MM.1S (cell line): ENCODE results near the gene C3orf62.
"Not testable (repeated sequence)": the region's sequence is repeated elsewhere in the genome, so short reads cannot be mapped to it uniquely, and the experiment has no call there.

Experiments used
- DNase-seq: peaks from one replicate; pipeline ENCODE4 v3.0.0-alpha.2; 2015
- H2AFZ ChIP-seq: fragments of 300-600 bp; sonication (generic); 2 replicates; pipeline ENCODE4 v1.6.0; 2016; ENCODE audit warnings: antibody characterized with exemption, low read length
- H3F3A ChIP-seq: fragments of 300-600 bp; sonication (generic); 2 replicates; pipeline ENCODE4 v1.6.1; 2016; ENCODE audit warnings: mild to moderate bottlenecking, antibody characterized with exemption, low read length, moderate library complexity, mixed read lengths; ENCODE audit not compliant: insufficient read depth
- H3K27ac ChIP-seq: fragments of 300-600 bp; sonication (generic); 2 replicates; pipeline ENCODE4 v1.5.1; 2016; ENCODE audit warnings: mild to moderate bottlenecking, low read length
- H3K27me3 ChIP-seq: fragments of 300-600 bp; sonication (generic); replicated peaks from 2 replicates; pipeline ENCODE4 v1.6.0; 2016; ENCODE audit warnings: low read length; ENCODE audit not compliant: insufficient read depth
- H3K36me3 ChIP-seq: fragments of 300-600 bp; sonication (generic); replicated peaks from 2 replicates; pipeline ENCODE4 v1.6.1; 2016; ENCODE audit warnings: mild to moderate bottlenecking, low read length, mixed read lengths; ENCODE audit not compliant: insufficient read depth
- H3K4me1 ChIP-seq: fragments of 300-600 bp; sonication (generic); 2 replicates; pipeline ENCODE4 v1.6.1; 2016; ENCODE audit warnings: low read length, mixed read lengths
- H3K4me2 ChIP-seq: fragments of 300-600 bp; sonication (generic); 2 replicates; pipeline ENCODE4 v1.6.0; 2016; ENCODE audit warnings: low read depth, low read length
- H3K4me3 ChIP-seq: fragments of 300-600 bp; sonication (generic); 2 replicates; pipeline ENCODE4 v1.5.1; 2016; ENCODE audit warnings: low read length, mixed read lengths
- H3K79me2 ChIP-seq: fragments of 300-600 bp; sonication (generic); 2 replicates; pipeline ENCODE4 v1.6.1; 2016; ENCODE audit warnings: mixed run types, low read length, mixed read lengths
- H3K9ac ChIP-seq: fragments of 300-600 bp; sonication (generic); 2 replicates; pipeline ENCODE4 v1.6.1; 2016; ENCODE audit warnings: low read length, mixed read lengths
- H3K9me2 ChIP-seq: fragments of 300-600 bp; sonication (generic); replicated peaks from 2 replicates; pipeline ENCODE4 v1.6.1; 2016; ENCODE audit warnings: mild to moderate bottlenecking, low read length, mixed read lengths; ENCODE audit not compliant: insufficient read depth
- H3K9me3 ChIP-seq: fragments of 300-600 bp; sonication (generic); replicated peaks from 2 replicates; pipeline ENCODE4 v1.6.1; 2016; ENCODE audit warnings: mild to moderate bottlenecking, low read length, mixed read lengths; ENCODE audit not compliant: insufficient read depth
- H4K20me1 ChIP-seq: fragments of 300-600 bp; sonication (generic); 2 replicates; pipeline ENCODE4 v1.6.1; 2016; ENCODE audit warnings: mild to moderate bottlenecking, low read length, moderate library complexity, mixed read lengths; ENCODE audit not compliant: insufficient read depth
- EZH2 ChIP-seq: fragments of 300-600 bp; sonication (generic); optimal IDR thresholded peaks from 2 replicates; pipeline ENCODE3; 2017; ENCODE audit warnings: low read depth, mild to moderate bottlenecking, antibody characterized with exemption, low read length, mixed read lengths
- EZH2phosphoT487 ChIP-seq: fragments of 300-600 bp; sonication (generic); IDR thresholded peaks from 2 replicates; pipeline ENCODE4 v1.6.1; 2018; ENCODE audit warnings: antibody characterized with exemption, low read length
- TF ChIP-seq, protein P1 (sequence below): fragments of 300-600 bp; sonication (generic); IDR thresholded peaks from 2 replicates; pipeline ENCODE4 v1.5.1; 2016; ENCODE audit warnings: antibody characterized with exemption, low read length, mixed read lengths

The C3orf62 gene

DNA sequence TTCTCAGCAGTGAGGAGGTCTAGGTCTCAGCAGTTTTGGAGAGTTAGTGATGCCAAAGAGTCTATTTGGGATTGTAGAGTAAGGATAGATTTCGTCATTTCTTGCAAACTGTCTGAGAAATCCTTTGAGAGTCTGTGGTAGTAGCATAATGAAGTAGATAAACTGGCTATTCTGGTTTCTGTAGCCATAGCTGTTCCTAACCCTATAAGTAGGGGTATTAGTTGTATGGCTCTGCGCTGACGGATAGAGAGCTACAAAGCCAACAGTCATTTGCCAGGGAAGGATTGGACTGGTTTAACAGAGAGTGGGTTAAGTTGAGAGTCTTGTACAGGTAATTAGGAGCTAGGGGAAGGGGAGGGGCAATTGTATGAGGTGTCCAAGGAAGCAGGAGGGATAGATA, 55.0 kb downstream of the C3orf62 start:
- H3K9me3 ChIP-seq = no peaks in the 10 kb centered on the region
- no peaks in the 10 kb centered on the region for H3K79me2 ChIP-seq
- no peaks in the 10 kb centered on the region for H3F3A ChIP-seq
- no peak for TF ChIP-seq EZH2phosphoT487
- no peak for TF ChIP-seq EZH2
- TF ChIP-seq, protein P1, sequence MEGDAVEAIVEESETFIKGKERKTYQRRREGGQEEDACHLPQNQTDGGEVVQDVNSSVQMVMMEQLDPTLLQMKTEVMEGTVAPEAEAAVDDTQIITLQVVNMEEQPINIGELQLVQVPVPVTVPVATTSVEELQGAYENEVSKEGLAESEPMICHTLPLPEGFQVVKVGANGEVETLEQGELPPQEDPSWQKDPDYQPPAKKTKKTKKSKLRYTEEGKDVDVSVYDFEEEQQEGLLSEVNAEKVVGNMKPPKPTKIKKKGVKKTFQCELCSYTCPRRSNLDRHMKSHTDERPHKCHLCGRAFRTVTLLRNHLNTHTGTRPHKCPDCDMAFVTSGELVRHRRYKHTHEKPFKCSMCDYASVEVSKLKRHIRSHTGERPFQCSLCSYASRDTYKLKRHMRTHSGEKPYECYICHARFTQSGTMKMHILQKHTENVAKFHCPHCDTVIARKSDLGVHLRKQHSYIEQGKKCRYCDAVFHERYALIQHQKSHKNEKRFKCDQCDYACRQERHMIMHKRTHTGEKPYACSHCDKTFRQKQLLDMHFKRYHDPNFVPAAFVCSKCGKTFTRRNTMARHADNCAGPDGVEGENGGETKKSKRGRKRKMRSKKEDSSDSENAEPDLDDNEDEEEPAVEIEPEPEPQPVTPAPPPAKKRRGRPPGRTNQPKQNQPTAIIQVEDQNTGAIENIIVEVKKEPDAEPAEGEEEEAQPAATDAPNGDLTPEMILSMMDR = no peak
- no peaks in the 10 kb centered on the region for H4K20me1 ChIP-seq
- no peaks in the 10 kb centered on the region for H3K36me3 ChIP-seq
- no peak overlapping the region for H3K4me3 ChIP-seq
- H2AFZ ChIP-seq = no peak overlapping the region
- no peak for DNase-seq
- no peak overlapping the region for H3K9ac ChIP-seq
- H3K27ac ChIP-seq = no peak overlapping the region
- no peak overlapping the region for H3K4me2 ChIP-seq
- H3K4me1 ChIP-seq = no peaks in the 10 kb centered on the region
- H3K27me3 ChIP-seq = no peaks in the 10 kb centered on the region
- no peaks in the 10 kb centered on the region for H3K9me2 ChIP-seq

DNA sequence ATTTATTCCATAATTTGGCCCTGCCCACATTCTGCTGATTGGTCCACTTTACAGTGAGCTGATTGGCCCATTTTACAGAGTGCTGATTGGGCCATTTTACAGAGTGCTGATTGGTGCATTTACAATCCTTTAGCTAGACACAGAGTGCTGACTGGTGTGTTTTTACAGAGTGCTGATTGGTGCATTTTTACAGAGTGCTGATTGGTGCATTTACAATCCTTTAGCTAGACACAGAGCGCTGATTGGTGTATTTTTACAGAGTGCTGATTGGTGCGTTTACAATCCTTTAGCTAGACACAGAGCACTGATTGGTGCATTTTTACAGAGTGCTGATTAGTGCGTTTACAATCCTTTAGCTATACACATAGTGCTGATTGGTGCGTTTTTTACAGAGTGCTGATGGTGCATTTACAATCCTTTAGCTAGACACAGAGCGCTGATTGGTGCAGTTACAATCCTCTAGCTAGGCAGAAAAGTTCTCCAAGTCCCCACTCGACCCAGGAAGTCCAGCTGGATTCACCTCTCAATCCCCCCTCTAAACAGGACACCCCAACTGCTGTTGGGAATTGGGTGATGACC, 56.0 kb downstream of the C3orf62 start:
- H3K9ac ChIP-seq, H3K79me2 ChIP-seq, H3K9me3 ChIP-seq, H3K27me3 ChIP-seq, H3K27ac ChIP-seq, H3K4me2 ChIP-seq, H3K4me3 ChIP-seq, H3K9me2 ChIP-seq, H3F3A ChIP-seq, H3K4me1 ChIP-seq, H4K20me1 ChIP-seq, H3K36me3 ChIP-seq, H2AFZ ChIP-seq, DNase-seq: not testable (repeated sequence)

DNA sequence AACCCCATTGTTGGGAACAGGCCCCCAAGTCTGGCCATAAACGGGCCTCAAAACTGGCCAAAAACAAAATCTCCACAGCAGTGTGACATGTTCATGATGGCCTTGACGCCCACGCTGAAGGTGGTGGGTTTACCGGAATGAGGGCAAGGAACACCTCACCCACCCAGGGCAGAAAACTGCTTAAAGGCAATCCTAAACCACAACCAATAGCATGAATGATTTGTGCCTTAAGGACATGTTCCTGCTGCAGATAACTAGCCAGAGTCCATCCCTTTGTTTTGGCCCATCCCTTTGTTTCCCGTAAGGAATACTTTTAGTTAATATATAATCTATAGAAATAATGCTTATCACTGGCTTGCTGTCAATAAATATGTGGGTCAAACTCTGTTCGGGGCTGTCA, 57.9 kb downstream of the C3orf62 start:
- no peak overlapping the region for H3K4me2 ChIP-seq
- no peaks in the 10 kb centered on the region for H3K79me2 ChIP-seq
- no peaks in the 10 kb centered on the region for H3K4me1 ChIP-seq
- no peaks in the 10 kb centered on the region for H4K20me1 ChIP-seq
- H3K27ac ChIP-seq = no peak overlapping the region
- no peak for DNase-seq
- no peaks in the 10 kb centered on the region for H3F3A ChIP-seq
- H2AFZ ChIP-seq = no peak overlapping the region
- H3K27me3 ChIP-seq = no peaks in the 10 kb centered on the region
- H3K9ac ChIP-seq = no peak overlapping the region
- no peaks in the 10 kb centered on the region for H3K9me2 ChIP-seq
- TF ChIP-seq EZH2 = no peak
- TF ChIP-seq, protein P1 = no peak
- no peak for TF ChIP-seq EZH2phosphoT487
- no peak overlapping the region for H3K4me3 ChIP-seq
- no peaks in the 10 kb centered on the region for H3K36me3 ChIP-seq
- H3K9me3 ChIP-seq = no peaks in the 10 kb centered on the region
